ENCODE results near the gene EVI5L.

EVI5L gene

DNA sequence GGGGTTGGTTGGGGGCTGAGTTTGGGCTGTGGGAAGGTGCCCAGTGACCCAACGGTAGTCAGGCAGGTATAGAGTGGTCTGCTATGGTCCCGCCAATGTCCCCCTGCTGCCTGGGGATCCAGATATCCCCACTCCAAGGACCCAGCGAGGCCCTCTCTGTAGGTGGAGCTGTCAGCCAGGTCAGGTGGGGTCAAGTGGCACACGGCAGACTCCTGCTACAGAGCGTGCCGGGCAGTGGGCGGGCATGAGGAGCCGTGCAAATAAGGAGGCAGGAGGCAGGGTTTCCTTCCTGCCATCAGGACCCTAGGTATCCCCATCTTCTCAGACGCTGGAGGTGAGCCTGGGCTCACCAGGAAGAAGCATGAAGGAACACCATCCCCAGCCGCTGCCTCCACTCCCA, 14.9 kb downstream of the EVI5L start:
- no peak overlapping the region for H3K4me2 ChIP-seq
- no peak overlapping the region for H3K27ac ChIP-seq
- peaks cover 0 to 22% (median 9%) of the 10 kb centered on the region in 10 experiments; a peak in 15 of 20 replicates for H3K4me1 ChIP-seq
- H3K9me3 ChIP-seq (replicated peaks in 1 of 11): peaks cover 0 to 8% (median 0%) of the 10 kb centered on the region in 11 experiments; a peak in 1 of 22 replicates
- peaks cover 0 to 41% (median 8%) of the 10 kb centered on the region in 11 experiments; a peak in 10 of 22 replicates for H4K20me1 ChIP-seq
- no peaks in the 10 kb centered on the region; a peak in 1 of 22 replicates for H3K36me3 ChIP-seq
- H3K27me3 ChIP-seq: no peaks in the 10 kb centered on the region
- no peak for TF ChIP-seq Cebpa-rat (IDR thresholded peaks at IDR 0.05)
- no peak overlapping the region for H3K9ac ChIP-seq
- H3K4me3 ChIP-seq: no peak overlapping the region

DNA sequence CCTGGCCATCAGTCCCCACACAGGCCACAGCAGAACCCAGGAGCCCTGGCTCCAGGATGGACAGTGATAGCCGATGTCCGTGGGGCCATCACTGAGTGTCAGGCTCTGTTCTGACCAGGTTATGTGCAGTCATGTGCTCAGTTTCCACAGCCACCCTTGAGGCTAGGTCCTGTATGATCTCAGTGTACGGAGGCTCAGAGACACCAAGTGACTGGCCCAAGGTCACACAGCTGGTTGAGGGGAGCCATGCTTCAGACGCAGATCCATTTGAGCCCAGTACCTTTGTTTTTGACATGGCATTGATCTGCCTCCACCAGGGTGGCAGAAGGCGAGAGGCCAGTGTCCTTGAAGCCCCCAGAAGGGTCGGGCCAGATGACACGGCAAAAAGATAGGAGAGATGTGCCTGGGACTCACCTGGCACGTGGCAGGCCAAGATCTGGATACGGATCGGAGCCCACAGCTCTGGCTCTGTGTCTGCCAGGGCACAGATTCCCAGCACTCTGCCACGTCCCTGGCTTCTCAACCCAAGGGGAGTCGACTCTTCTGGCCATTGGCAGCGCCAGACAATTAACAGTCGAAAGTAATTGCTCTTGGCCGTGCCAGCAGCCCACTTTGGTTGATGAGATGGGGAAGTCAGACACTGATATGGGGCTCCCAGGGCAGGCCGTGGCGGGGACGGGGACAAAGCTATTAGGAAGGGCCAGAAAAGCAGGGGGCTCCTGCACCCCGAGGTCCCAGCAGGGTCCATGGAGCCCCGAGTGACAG, 15.6 kb downstream of the EVI5L start:
- TF ChIP-seq Cebpa-rat (IDR thresholded peaks at IDR 0.05): no peak
- H3K36me3 ChIP-seq: no peaks in the 10 kb centered on the region; a peak in 1 of 22 replicates
- peak overlapping the region in 1 of 11 experiments; percentile 7; a peak in 1 of 22 replicates for H3K27ac ChIP-seq
- peaks cover 0 to 29% (median 15%) of the 10 kb centered on the region in 10 experiments; a peak in 14 of 20 replicates for H3K4me1 ChIP-seq
- H3K4me2 ChIP-seq: no peak overlapping the region
- H3K9me3 ChIP-seq (replicated peaks in 1 of 11): peaks cover 0 to 2% (median 0%) of the 10 kb centered on the region in 11 experiments; a peak in 1 of 22 replicates
- H3K9ac ChIP-seq: no peak overlapping the region
- peaks cover 0 to 47% (median 8%) of the 10 kb centered on the region in 11 experiments; a peak in 11 of 22 replicates for H4K20me1 ChIP-seq
- H3K4me3 ChIP-seq: no peak overlapping the region
- H3K27me3 ChIP-seq: no peaks in the 10 kb centered on the region

DNA sequence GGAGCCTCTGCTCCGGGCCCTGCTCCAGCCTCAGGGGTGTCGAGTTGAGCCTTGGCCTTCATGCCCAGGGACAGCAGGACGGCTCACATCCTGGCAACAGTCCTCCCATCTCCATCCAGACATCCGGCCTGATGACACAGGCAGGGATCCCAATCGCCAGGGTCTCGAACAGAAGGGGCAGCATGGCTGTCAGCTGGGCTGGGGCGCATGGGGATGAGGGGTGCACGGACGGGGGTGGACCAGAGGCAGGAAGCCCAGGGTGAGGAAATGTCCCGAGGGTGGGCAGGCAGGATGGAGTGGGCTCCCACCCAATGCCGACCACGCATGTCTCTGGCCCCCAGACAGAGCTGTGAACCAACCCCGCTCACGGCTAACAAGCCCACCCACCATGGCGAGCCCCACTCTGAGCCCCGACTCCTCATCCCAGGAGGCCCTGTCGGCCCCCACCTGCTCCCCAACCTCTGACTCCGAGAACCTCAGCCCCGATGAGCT, 16.2 kb downstream of the EVI5L start:
- no peak overlapping the region for H3K27ac ChIP-seq
- TF ChIP-seq Cebpa-rat (IDR thresholded peaks at IDR 0.05): no peak
- no peaks in the 10 kb centered on the region; a peak in 1 of 22 replicates for H3K36me3 ChIP-seq
- H3K4me2 ChIP-seq: no peak overlapping the region
- H3K4me3 ChIP-seq: no peak overlapping the region
- peaks cover 0 to 26% (median 14%) of the 10 kb centered on the region in 10 experiments; a peak in 14 of 20 replicates for H3K4me1 ChIP-seq
- H3K9ac ChIP-seq: no peak overlapping the region
- peaks cover 0 to 54% (median 8%) of the 10 kb centered on the region in 11 experiments; a peak in 11 of 22 replicates for H4K20me1 ChIP-seq
- no peaks in the 10 kb centered on the region for H3K27me3 ChIP-seq
- no peaks in the 10 kb centered on the region for H3K9me3 ChIP-seq (replicated peaks in 1 of 11)

DNA sequence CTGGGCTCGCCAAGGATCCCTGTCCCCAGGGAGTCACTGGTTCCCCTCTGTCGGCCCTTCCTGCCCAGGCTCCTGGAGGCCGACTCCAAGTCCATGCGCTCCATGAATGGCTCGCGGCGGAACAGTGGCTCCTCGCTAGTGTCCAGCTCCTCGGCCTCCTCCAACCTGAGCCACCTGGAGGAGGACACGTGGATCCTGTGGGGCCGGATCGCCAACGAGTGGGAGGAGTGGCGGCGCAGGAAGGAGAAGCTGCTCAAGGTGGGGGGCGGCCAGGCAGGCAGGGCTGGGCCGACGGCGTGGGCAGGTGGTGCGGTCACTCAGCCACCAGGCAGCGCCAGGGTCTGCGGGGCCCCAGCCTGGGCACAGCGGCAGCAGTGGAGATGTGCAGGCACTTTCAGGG, 17.6 kb downstream of the EVI5L start:
- Histone ChIP-seq H4K20me1 (peaks cover 0 to 65% (median 8%) of the 10 kb centered on the region in 11 experiments; a peak in 12 of 22 replicates), H3K4me3 (no peak overlapping the region), H3K9me3 (replicated peaks in 1 of 11) (no peaks in the 10 kb centered on the region), H3K4me1 (peaks cover 0 to 24% (median 12%) of the 10 kb centered on the region in 10 experiments; a peak in 14 of 20 replicates), H3K36me3 (no peaks in the 10 kb centered on the region; a peak in 1 of 22 replicates), H3K27ac (no peak overlapping the region), H3K4me2 (no peak overlapping the region), H3K9ac (no peak overlapping the region), H3K27me3 (no peaks in the 10 kb centered on the region)
- TF ChIP-seq Cebpa-rat (IDR thresholded peaks at IDR 0.05): no peak

DNA sequence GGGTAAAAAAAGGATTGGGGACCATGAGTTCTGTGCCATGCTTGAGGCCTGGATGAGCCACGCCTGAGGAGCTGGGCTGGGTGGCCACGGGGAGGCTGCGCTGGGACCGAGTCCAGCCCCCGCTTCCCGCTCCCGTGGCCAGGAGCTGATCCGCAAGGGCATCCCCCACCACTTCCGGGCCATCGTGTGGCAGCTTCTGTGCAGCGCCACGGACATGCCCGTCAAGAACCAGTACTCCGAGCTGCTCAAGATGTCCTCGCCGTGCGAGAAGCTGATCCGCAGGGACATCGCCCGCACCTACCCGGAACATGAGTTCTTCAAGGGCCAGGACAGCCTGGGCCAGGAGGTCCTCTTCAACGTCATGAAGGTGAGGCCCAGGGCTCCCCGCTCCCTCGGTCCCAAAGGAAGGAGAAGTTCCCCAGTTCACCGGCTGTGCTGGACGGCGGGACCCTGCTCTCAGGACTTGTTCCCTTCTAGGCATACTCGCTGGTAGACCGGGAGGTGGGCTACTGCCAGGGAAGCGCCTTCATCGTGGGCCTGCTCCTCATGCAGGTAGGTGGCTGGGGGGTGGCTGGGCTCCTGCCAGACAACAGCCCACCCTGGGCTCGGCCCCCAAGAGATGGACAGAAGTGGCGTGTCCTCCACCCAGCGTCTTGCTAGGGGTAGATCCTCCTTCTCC, 18.9 kb downstream of the EVI5L start:
- H3K36me3 ChIP-seq: no peaks in the 10 kb centered on the region; a peak in 1 of 22 replicates
- no peak overlapping the region for H3K9ac ChIP-seq
- no peaks in the 10 kb centered on the region for H3K9me3 ChIP-seq (replicated peaks in 1 of 11)
- TF ChIP-seq Cebpa-rat (IDR thresholded peaks at IDR 0.05): no peak
- H3K4me1 ChIP-seq: peaks cover 0 to 28% (median 14%) of the 10 kb centered on the region in 10 experiments; a peak in 14 of 20 replicates
- no peak overlapping the region for H3K27ac ChIP-seq
- no peak overlapping the region for H3K4me2 ChIP-seq
- no peak overlapping the region for H3K4me3 ChIP-seq
- H4K20me1 ChIP-seq: peaks cover 0 to 73% (median 13%) of the 10 kb centered on the region in 11 experiments; a peak in 12 of 22 replicates
- no peaks in the 10 kb centered on the region for H3K27me3 ChIP-seq

DNA sequence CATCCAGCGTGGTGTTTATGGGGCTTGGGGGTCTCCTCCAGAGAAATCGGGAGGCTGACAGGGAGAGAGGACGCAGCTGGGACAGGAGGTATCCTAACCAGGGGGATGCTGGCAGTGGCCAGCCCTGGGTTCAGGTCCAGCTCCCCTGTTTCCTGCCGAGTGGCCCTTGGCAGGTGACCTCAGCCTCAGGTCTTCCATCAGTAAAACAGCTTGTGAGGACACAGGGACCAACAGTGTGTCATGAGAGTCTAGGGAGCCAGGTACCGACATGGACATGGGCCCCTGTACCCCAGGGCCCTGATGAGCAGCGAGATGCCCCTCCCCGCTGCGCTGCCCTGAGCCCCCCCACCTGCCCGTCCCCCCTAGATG, 19.6 kb downstream of the EVI5L start:
- H3K4me3 ChIP-seq: no peak overlapping the region
- H3K36me3 ChIP-seq: no peaks in the 10 kb centered on the region; a peak in 1 of 22 replicates
- peaks cover 0 to 28% (median 14%) of the 10 kb centered on the region in 10 experiments; a peak in 14 of 20 replicates for H3K4me1 ChIP-seq
- H3K9ac ChIP-seq: no peak overlapping the region
- H3K27ac ChIP-seq: no peak overlapping the region
- H3K9me3 ChIP-seq (replicated peaks in 1 of 11): no peaks in the 10 kb centered on the region
- H3K27me3 ChIP-seq: no peaks in the 10 kb centered on the region
- H4K20me1 ChIP-seq: peaks cover 0 to 68% (median 13%) of the 10 kb centered on the region in 11 experiments; a peak in 13 of 22 replicates
- H3K4me2 ChIP-seq: peak overlapping the region in 4 of 11 experiments; percentile 51 to 63 (median 58); a peak in 7 of 22 replicates
- no peak for TF ChIP-seq Cebpa-rat (IDR thresholded peaks at IDR 0.05)

DNA sequence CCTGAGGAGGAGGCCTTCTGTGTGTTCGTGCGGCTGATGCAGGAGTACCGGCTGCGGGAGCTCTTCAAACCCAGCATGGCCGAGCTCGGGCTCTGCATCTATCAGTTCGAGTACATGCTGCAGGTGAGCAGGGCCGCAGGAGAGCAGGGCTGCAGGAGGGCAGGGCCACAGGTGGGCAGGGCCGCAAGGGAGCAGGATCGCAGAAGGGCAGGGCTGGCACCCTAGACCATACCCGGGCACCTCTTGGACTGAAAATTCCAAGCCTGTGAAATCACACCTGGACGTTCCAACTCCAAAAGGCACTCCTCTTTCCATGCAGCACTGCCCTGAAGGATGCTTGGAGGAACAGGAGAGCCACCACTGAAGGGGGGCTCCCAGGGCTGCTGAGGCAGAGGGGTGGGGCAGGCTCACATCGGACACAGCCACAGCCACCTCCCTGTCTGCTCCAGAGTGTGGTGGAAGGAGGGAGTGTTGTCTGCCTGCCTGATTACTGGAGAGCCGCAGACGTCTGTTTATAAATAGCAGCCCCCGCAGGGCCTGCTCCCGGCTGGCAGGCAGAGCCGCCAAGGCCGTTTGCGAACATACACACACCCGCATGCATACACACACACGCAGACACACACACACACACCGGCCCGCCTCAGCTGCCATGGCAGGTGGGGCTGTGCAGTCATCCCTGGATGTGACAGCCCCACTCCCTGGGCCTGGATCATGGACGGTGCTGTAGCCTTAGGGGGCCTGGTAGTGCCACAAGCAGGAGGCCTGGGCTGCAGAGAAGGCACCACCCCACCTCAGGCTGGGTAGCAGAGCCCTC, 20.2 kb downstream of the EVI5L start:
- no peaks in the 10 kb centered on the region for H3K9me3 ChIP-seq (replicated peaks in 1 of 11)
- peaks cover 0 to 62% (median 9%) of the 10 kb centered on the region in 11 experiments; a peak in 12 of 22 replicates for H4K20me1 ChIP-seq
- TF ChIP-seq Cebpa-rat (IDR thresholded peaks at IDR 0.05): no peak
- no peak overlapping the region for H3K4me3 ChIP-seq
- peak overlapping the region in 5 of 11 experiments; percentile 14 to 39 (median 26); a peak in 4 of 22 replicates for H3K9ac ChIP-seq
- H3K27me3 ChIP-seq: no peaks in the 10 kb centered on the region
- no peak overlapping the region for H3K27ac ChIP-seq
- peak overlapping the region in 8 of 11 experiments; percentile 24 to 63 (median 52); a peak in 14 of 22 replicates for H3K4me2 ChIP-seq
- H3K4me1 ChIP-seq: peaks cover 0 to 28% (median 14%) of the 10 kb centered on the region in 10 experiments; a peak in 14 of 20 replicates
- no peaks in the 10 kb centered on the region; a peak in 1 of 22 replicates for H3K36me3 ChIP-seq

DNA sequence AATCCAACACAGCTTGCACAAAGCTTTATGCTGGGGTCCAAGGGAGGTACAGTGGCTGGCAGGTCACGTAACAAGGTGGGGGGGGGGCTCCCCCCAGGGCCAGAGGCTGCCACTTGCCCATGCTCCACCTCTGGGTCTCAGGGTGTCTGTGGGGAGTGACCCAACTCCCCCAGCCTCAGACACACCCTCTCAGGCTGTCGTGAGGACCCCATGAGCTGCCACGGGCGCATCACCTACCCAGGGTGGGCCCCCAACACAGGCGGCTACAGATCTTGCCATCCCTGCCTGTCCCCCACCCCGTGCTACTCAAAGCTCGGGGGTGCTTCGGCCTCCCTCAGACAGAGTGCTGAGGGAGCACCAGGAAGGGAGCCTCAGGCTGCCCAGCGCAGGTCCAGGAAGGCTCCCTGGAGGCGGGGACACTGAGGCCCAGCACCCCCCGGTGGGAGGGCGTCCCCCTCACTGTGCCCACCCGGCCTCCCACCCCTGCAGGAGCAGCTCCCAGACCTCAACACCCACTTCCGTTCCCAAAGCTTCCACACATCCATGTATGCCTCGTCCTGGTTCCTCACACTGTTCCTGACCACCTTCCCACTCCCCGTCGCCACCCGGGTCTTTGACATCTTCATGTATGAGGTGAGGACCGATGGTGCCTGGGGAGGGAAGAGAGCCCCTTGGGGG, 21.1 kb downstream of the EVI5L start:
- Histone ChIP-seq H3K4me2 (peak overlapping the region in 7 of 11 experiments; percentile 33 to 63 (median 53); a peak in 9 of 22 replicates), H3K27ac (no peak overlapping the region), H3K4me3 (no peak overlapping the region), H3K36me3 (no peaks in the 10 kb centered on the region; a peak in 1 of 22 replicates), H3K27me3 (no peaks in the 10 kb centered on the region), H4K20me1 (peaks cover 0 to 54% (median 6%) of the 10 kb centered on the region in 11 experiments; a peak in 8 of 22 replicates), H3K4me1 (peaks cover 0 to 28% (median 14%) of the 10 kb centered on the region in 10 experiments; a peak in 14 of 20 replicates), H3K9me3 (replicated peaks in 1 of 11) (no peaks in the 10 kb centered on the region), H3K9ac (no peak overlapping the region)
- TF ChIP-seq Cebpa-rat (IDR thresholded peaks at IDR 0.05): no peak

Data from BLaER1 treated with 17β-estradiol and CSF1 and Interleukin-3, amounts not matched to agents 10 nM and 100 nM (cell line).